ENCODE results near the gene E2F4.

E2F4 gene

DNA sequence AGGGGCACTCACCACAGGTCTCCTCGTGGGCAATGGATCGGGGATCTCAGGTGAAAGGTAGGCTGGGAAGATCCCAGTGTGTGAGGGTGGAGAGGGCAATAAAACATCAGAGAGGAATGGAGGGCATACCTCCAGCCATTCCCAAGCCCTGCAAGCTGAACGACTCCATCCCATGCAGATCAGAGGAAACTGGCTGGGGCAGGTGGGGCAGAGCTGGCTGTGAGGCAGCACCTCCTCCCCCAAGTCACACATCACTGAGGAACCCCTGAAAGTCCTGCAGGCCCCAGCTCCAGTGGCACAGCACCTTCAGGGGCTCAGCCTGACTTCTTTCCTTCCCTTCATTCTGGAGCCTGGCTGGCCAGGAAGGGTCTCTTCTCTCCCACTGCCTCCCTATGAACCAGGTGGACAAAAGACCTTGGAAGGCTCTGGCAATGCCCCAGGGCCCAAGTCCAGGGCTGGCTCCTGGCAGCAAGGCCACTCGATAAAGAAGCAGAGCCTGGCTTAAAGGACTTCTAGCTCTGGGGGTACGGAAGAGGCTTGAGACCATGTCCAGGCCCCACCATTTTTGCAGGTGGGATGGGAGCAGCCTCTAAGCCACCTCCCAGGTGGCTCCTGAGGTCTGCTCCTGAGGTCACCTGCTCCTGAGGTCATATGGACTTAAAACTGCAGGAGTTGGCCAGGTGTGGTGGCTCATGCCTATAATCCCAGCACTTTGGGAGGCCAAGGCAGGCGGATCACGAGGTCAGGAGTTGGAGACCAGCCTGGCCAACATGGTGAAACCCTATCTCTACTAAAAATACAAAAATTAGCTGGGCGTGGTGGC is 21.5 kb downstream of the E2F4 start:
- no peak for DNase-seq

DNA sequence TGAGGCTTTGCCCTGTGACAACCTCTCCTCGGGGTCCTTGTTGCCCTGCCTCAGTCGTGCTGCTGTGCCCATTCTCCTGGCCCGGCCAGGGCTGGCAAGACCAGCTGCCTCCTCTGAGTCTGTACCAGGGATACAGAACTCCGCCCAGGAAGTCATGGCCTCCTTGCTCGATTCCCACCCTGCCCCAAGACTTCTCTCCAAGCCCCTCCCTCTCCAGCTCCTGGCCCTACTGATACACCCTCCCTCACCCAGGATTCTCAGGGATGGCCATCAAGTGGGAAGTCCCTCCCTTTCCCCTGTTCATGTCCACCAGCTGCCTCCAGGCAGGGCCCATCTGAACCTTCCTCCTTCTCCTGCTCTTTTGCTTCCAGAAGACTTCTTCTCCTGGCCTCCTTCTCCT is 23.8 kb downstream of the E2F4 start:
- DNase-seq, result no peak

DNA sequence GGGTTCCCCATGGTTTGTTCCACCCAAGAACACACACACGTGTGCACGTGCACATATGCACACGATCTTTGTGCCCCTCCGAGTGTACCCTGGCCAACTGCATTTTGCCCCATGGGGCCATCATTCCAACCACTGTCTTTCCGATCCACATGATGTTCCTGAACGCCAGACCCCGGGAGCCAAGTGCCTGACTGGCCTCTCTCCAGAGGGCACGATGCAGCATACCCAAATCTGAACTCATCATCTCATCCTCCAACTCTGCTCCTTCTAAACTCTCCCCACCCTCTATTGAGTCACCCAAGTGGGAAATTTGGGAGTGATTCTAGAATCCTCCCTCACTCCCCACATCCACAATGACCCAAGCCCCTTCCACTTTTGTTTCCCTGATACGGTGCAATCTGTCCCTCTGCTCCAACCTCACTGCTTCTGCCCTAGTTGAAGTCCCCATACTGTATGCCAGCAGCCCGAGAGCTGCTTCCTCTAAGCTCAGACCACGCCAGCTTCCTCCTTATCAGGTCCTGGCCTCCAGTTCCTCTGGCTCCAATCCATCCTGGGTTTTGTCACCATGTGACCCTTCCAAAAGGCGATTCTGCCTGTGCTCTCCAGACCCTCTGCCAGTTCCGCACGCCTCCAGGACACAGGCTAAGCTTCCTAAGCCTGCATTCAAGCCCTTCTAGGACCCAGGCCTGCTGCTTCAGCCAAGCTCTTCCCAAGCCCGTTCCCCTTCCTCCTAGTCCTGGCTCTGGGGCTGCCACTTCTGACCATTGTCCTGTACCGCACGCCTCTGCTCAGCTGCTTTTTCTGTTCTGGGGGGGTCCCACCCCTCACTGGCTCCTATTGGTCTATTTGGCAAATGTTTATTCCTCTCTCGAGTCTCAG is 24.9 kb downstream of the E2F4 start:
- DNase-seq, result no peak

DNA sequence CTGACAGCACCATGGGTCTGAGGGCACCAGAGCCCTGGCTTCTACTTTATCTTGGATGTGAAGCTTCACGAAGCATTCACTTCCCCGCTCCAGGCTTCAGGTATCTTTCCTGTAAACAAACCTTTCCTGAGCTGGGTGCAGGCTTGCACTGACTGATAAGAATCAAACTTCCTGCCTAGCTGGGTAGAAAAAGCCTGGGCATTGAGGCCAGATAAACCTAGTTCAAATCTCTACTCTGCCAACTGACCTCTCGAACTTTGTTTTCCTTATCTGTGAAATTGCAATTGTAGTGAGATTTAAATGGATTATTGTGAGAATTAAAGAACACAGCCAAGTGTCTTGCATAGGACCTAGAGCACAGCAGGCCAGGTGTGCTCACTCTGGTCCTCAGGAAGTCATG is 32.0 kb downstream of the E2F4 start:
- DNase-seq, result no peak

DNA sequence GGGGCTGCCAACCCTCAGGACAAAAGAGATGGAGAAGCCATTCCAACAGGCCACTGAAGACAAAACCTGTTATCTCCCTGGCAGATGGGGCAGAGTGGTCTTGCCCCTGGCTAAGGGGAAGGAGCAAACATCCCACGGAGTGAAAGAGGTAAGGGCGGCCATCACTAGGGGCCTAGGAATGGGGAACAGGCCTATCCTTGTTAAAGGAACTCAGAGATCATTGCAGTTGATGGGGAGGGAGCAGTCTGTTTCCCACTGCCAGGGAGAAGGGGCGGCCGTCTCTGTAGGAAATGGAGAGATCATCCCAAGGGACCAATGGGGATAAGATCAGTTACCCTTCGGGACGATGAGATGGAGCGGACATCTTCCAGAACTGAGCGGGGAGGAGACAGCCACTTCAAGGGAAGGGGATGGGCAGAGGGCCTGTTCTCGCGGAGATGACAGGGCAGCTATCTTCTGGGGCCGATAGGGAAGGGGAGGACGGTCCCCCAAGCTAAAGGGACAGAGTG is 34.4 kb downstream of the E2F4 start:
- DNase-seq, result no peak

DNA sequence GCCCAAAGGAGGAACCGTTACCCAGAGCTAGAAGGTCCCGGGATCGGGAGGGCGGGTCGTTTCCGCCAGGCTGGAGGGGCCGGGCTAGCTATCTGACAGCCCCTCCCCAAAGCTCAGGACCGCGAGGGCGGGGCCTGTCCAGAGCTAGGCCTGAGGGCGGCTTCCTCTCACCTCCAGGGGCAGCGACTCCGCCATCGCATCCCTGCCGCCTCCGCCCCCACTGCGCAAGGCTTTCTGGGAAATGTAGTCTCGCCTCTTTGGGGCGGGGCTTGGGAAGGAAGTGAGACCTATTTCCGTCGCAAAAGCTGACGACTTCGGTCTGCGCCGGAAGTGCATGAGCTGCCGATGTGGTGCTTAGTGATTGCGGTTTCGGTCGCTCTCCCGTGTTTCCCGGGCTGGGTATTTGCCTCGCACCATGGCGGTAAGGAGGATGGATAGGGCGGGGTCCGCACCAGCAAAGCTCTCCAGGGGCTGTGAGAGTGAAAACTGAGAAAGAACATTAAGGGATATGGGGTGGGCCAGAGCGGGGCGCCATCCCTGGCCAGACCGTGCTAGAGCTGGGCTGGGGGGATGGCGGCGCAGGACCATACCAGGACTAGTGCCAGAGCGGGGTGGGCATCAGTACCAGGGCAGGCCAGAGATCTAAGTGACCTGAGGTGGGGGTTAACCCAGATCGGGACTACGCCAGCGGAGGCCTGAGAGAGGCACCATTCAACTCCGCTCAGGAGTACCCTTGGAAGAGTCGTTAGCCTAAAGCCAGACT is 35.0 kb downstream of the E2F4 start, which contains the start of gene TMEM208:
TSS of gene TMEM208 (plus strand) at position 327 of the 763 bp plus-strand sequence. CDS start at position 416, 89 bp downstream.
- peak; percentile 99 for DNase-seq

DNA sequence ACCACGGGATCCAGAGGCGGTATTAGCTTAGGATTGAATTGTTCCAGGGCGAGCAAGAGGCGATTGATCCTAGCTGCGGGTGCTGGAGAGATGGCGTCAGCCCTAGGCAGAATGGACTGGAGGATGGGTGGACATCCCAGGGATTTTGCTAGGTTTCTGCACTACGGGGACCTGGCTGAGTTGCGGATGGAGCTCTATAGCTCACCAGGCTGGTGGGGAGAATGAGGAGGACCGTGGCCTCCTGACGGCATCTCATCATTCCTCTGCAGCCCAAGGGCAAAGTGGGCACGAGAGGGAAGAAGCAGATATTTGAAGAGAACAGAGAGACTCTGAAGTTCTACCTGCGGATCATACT is 35.6 kb downstream of the E2F4 start:
- DNase-seq, result no peak

DNA sequence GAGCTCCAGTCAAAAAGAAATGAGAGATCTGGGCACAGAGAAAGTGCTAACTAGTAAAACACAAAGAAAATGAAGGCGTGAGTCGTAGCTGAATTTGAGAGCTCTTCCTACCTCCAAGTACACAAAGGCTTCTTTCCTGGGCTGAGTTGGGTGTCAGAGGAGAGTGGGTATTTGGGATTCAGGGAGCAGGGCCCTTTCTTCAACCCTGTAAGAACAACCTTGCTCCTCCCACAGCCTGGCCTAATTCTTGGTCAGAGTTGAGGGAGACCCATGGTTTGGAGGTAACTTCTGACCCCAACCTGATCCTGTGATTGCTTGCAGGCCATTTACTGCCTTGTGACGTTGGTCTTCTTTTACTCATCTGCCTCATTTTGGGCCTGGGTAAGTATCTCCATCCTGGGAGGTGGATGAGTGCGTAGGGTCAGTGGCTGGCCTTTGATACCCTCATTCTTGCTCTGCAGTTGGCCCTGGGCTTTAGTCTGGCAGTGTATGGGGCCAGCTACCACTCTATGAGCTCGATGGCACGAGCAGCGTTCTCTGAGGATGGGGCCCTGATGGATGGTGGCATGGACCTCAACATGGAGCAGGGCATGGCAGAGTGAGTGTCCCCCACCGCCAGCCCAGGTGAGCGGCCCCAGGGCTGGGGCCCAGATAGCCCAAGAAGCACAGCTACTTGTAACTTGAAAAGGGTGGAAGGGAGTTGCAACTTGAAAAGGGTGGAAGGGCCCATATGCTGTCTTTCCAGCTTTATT is 36.3 kb downstream of the E2F4 start:
- DNase-seq, result no peak

DNA sequence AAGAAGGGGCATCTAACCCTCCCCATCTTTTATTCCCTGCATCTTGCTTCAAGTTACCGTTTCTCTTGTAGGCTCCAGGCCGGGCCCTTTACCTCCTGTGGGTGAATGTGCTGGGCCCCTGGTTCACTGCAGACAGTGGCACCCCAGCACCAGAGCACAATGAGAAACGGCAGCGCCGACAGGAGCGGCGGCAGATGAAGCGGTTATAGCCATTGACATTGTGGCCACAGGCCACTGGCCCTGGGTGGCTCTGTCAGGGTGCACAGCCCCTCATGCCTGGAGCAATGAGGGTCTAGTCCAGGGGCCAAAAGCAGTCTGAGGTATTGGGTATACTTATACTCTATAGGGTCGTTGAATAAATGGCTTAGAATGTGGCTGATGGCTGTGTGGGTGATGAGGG is 37.0 kb downstream of the E2F4 start:
- DNase-seq, result no peak

DNA sequence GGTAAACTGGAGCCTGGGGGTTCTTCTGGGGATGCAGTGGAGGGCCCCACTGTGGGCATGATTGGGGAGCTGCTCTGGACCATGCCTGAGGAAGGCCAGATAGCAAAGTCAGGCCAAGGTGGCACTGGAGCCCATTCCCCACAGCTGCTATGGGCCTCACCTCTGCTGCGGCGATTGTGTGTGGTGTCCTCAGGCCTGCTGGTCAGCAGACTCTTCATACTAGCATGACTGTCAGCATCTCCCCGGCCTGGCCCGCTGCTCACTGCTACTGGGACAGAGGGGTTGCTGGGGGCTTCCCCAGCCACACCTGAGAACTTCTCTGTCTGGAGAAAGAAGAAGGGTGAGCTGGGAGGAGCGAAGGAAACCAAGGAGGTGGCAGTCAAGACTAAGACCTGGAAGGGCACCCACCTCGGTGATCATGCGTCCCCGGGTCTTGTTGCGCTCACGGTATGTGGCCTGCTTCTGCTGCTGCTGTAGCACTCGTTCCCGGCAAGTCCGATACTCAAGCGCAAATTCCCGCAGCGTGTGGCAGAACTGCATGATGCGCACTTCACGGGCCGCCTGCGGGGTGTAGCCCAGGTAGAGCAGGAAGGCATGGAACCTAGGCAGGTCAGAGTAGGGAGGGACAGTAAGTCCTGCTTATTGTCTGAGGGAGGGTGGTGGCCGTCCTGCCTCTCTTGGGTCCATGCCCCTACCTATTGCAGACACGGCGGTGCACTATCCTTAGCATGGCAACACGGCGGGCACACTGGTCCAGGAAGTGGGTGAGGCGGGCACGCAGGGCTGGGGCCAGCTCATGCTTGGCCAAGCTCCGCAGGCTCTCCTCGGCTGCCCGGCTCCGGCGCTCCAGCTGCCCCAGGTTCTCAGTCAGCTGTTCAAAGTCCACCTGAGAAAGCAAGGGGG is 38.2 kb downstream of the E2F4 start:
- no peak for DNase-seq

DNA sequence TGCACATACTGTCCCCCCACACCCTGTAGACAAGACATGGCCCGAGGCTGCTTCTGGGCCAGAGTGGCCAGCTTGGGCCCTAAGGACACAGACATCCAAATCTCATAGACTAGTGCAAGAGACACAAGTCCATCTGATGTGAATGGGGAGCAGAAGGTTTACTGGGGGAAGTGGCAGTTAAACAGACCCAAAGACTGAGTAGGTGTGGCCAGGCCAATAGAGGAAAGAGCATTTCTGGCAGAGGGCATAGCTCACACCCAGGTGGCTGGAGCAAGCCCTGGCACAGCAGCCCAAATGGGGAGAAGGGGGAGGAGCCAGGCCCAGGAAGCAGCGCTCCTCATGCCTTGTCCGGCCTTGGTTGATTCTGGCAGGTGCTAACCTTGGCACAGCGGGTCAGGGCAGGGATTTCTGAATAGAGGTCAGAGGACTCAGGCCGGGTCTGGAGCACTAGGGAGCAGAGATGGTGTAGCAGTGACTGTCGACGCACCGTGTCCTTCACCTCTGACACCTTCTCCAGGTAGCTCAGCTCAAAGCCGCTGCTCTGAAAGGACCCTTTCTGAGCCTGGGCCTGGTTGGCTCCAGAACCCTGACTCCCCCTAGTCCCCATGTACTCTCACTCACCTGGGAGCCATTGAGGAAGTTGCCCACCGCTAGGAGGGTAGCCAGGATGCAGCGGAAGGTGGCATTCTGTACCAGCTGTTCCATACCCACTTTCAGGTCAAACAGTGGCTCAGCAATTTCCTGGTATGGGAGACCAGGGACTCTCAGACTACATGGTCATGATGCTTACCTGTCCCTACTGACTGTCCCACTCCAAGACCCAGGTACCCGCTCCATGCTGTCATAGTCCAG is 39.1 kb downstream of the E2F4 start:
- DNase-seq, result no peak

DNA sequence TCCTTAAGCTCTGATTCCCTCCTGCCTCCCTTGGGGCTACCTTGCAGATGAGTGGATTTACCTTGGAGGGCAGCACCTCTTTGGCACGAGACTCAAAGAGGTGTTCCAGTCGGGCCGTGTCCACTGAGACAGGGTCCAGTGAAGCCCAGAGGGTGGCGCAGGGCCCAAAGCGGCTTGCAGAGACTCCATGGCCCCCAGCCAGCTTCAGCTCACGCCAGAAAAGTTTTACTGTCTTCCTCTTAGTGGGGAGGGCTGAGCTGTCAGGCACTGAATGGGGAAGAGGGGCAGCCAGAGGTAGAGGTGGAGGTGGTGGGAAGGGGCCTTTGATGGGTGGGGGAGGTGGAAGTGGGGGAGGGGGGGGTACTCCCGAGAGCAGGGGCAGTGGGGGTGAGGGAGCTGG is 41.6 kb downstream of the E2F4 start:
- DNase-seq, result no peak

DNA sequence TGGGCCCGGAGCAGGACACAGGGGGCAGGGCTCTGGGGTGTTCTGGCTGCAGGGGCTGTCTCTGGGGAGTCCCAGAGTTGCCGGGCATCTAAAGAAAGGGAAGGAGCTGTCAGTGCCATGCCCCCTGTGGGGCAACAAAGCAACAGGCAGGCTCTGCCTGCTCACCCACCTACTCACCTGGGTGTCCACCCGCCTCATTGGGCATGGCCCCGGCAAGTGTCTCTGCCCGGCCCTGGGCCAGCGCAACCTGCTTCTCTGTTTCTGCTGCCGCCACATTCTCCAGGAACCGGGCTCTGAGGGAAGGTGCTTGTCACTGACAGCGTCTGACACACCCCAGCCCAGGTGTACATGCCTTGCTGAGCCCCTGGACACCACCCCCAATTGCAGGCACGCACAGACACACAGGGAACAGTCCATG is 42.2 kb downstream of the E2F4 start:
- DNase-seq, result no peak

DNA sequence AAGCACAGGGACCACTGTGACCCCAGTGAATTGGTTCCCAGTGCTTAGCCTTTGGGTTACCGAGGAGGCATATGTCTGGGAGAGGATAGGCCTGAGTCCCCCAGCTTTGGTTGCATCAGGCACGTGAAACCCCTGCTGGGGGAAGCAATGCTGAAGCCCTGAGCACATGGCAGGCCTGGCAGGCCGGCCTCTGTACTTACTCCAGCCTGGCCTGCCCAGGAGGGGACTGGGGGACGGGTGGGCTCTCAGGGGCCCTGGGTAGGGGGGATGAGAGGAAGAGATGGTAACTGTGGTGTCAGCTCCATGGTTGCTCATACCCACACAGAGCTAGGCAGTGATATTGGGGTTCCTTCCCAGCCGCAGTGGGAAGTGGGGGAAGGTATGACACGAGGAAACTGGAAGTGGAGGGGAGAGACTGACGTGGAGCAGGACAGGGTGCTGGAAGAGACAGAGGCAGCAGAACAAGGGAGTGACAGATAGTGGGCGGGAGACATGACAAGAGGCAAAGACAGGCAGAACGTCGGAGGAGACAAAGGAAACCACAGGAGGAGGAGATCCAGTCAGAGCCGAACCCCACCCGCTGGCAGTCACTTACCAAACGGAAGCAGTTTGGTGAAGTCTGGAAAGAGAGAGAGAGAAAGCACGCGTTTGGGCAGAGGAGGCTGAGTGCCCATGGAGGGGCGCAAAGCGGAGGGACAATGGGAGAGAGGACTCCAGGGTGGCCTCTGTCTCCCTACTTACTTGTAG is 44.0 kb downstream of the E2F4 start:
- DNase-seq, result no peak

DNA sequence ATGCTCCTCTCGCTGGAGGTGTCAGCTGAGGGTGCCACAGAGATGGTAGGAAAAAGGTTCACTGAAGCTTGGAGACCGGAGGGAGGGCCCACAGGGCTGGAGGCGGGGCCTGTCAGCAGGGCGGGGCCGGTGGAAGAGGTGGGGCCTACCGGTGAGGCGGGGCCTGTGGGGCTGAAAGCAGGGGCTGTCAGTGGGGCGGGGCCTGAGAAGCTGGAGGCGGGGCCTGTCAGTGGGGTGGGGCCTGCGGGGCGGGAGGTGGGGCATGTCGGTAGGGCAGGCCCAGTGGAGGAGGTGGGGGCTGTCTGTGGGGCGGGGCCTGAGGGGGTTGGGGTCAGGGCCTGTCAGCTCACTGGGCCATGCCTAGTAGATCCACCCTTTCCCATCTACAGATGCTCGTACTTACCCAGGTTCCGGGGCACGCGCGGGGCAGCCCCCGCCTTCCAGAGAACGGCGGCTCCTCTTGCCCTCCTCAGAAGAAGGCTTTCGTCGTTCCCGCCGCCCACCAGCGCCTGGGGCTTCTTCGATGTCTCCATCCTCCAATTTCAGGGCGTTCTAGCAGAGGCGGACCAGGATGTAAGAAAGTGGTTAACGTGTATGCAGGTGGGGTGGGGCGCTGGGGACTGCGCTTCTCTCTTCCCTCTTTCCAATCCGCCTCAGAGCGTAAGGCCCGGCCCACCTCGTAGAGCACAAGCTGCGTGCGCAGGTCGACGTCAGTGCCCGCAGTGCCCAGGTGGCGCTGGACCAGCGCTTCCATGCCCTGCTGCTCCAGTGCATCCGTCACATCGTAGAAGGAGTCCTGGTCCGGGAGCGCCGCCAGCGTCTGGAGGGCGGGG is 44.8 kb downstream of the E2F4 start:
- peak; percentile 84 to 89 for DNase-seq

DNA sequence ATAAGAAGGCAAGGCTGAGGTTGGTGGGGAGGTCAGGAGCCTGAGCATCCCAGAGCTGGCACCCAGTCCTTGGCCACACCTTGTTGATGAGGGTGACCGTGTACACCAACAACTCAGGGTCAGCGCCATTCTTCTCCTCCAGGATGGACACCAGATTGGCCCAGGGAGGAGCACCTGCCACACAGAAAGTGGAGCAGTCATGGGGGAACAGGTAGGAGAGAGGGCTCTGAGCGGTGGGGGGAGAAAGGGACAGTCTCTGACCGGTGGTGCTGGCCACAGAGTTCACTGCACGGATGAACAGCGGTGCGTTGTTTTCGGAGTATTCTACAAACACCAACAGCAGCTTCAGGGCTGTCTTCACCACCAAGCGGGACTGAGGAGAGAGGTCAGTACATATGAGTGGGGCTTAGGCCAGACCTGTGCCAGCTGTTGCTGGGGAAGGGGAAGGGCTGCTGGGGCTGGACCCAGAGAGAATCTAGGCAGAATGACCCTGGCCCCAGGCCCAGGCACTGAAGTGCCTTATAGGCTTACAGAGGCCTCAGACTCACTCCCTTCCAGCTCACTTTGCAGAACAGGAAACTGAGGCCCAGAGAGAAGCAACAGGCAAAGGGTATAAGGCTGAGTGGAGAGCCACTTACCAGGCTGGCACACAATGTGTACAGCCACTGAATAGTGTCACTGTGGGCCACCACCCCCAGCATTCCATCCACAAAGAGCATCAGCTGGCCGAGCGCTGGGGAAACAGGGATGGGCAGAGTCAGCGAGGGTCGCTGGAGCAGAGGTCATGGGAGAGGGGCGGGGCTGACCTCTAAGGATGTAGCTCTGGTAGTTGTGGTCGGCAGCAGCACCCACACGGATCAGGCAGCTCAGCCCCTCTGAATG is 45.7 kb downstream of the E2F4 start:
- no peak for DNase-seq

DNA sequence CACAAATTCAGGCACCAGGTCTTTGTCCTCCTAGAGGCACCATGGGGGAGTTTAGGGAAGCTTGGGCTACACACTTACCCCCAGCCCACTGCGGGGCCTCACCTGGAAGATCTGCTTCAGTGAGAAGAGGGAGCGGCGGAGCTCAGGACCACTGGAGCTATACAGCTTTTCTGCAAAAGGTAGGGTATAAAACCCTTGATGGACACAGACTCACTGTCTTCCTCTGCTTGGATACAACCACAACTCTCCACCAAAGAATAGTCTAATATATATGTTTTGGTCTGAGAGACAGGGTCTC is 46.3 kb downstream of the E2F4 start:
- no peak for DNase-seq

All from stimulated activated CD4-positive, alpha-beta T cell treated with anti-CD3 and anti-CD28 coated beads, Interleukin-2, amount 100 ng/mL, for 48 hours (primary cell).